HG03565 (cell line): ENCODE results near the gene ZNF454.

Experiments used
- ATAC-seq: cut with Tn5 transposase; IDR thresholded peaks from one replicate; pipeline ENCODE4 v1.9.1; 2021; ENCODE audit warnings: mild to moderate bottlenecking, moderate library complexity; ENCODE audit not compliant: unreplicated experiment

The ZNF454 gene

GRCh38 chr5:178992291-178992895 is 51.4 kb downstream of the ZNF454 start:
- ATAC-seq, result no peak

DNA sequence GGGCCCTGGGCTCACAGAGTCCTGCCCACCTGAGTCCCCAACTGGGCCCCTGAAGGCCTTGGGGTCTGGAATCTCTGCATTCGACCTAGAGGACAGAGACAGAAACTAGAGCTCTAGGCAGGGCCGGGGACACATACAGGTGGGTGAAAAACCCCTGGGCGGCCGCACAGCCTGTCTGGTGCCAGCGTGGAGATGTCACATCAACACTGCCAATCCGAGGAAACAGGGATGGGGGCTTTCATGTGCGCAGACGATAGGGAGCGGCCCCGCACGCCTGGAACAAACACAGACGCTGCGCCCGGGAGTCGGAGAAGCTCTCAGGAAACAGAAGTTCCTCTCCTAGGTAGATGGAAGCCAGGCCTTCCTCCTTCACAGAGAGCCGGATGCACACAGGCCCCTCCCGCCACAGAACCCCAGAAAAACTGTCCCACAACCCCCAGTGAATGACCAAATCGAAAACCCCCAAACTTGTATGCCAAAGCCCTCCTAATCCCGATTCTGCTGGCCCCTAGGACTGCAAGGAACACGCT is 52.3 kb downstream of the ZNF454 start:
- no peak for ATAC-seq

DNA sequence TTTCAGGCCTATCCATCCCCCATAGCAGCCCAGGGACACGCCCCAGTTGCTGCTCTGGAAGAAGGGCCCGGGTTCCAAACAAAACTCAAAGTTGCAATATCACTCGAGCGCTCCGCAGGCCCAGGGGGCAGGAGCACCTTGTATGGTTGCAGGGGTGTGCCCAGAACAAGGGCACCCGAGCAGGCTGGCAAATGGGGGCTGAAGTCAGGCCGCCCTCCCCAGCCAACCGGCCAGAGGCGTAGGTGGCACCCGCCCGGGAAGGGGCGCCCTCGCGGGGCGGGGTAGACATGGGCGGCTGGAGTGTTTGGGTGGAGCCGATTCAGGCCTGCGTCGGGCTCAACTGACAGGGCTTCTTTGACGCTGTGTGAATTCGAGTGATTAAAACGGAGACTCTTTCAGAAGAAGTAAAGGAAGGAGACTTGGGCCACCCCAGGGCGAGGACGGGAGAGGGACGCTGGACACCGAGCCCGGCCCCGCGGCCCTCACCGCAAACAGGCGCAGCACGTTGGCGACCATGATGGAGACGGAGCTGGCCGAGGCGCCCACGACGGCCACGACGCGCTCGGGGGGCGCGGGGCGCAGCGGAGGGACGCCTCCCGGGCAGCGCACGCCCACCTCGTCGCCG is 53.1 kb downstream of the ZNF454 start:
- ATAC-seq, result no peak

- ATAC-seq, result no peak
These were observed 53.8 kb downstream of the ZNF454 start, which contains the start of gene GRM6 for GRCh38 chr5:178994580-178995340. GRM6 (minus strand) TSS chr5:178995320; CDS start chr5:178994944, 376 bp downstream.

DNA sequence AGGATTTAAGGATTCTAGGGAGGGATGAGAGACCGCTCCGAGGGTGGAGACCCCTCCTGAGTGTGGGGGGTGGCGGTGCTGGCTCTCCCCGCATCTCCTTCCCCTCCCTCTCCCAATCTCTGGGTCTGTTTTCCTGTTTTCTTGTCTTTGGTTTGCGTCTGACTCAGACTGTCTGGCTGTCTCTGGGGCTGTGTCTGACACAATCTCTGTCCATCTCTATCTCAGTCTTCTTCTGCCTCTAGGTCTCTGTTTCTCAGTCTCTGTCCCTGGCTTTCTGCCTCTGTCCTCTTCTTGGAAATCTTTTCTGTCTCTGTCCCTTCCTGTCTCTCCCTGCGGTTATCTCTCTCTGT is 54.3 kb downstream of the ZNF454 start:
- ATAC-seq, result no peak

DNA sequence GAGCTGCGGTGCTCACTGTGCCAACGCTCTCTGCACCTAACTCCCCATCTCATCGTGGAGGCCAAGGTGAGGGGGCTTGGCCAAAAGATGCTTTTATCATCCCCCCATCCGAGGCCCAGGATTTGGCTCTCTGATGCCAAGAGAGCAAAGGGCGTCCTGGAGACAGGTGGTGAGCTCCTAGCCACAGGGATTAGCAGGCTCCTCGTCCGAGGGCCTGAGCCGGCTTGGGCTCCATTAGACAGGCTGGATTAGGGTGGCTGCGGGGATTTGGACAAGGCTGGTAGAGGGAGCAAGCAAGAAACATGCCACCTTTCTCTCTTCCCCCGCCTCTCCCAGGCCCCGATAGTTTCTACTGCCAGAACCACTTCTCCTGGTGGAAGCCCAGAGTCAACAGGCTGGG is 55.2 kb downstream of the ZNF454 start:
- ATAC-seq, result no peak

DNA sequence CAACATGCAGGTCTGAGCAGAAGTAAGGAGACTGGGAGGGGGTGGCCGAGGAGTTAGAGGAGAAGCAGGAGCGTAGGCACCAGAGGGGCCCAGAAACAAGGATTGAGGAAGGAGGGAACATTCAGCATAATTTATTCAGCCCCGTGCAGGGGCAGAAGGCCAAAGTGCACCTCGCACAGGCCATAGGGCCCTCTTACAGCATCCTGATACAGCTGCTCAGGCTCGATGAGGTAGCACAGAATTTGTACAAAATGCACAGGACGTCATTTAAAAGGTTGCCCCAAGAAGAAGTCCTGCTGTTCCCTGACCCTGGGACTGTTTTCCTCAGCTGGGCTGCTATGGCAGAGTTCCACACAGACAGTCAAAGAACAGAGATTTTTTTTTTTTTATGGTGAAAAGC is 56.2 kb downstream of the ZNF454 start:
- ATAC-seq, result no peak

DNA sequence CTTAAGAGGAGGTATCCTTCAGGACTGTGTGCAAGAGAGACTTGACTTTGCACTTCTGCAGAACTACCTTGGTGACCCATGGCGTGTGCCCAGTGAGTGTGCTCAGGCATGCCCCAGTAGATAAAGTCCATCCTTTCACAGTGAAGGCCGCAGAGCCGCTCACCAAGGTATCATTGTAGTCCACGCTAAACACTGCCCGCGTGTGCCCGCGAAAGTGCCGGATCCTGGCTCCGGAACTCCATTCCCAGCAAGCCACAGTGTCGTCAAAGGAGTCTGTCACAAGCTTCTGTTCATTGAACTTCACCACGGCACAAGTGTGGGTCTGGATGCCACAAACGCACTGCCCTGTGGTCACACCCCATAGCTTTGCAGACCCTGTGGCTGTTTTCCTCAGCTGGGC is 57.4 kb downstream of the ZNF454 start:
- ATAC-seq, result no peak

- no peak for ATAC-seq
These were observed 65.6 kb downstream of the ZNF454 start for GRCh38 chr5:179006564-179006963.

DNA sequence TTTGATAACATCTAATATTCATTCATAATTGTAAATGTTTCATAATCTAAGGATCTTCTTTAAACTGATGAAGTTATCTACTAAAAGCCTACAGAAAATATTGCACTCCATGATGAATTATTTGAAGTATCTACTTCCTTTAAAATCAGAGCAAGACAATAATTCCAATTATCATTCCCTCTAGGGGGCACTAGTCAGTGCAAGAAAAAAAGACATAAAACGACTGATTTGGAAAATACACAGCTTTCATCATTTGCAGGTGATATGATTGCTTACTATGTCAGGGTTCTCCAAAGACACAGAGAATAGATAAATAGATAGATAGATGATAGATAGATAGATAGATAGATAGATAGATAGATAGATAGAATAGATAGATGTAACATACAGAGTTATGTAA is 67.7 kb downstream of the ZNF454 start:
- no peak for ATAC-seq
